Kidney (tissue), 14 donors: ENCODE results near the gene EPHB1. TPM values are rescaled to one million over a fixed set of nuclear protein-coding genes. Genes with fewer than 3 reads are reported as not detected.
"Not testable (repeated sequence)": the region's sequence is repeated elsewhere in the genome, so short reads cannot be mapped to it uniquely, and the experiment has no call there.

Experiments
- DNase-seq, 5 donors: peaks; one replicate each; pipeline ENCODE4 v3.0.0-alpha.2; 2013 to 2020
- FAIRE-seq: peaks from 2 replicates; lab custom pipeline; 2012; peaks lifted over from hg19 to GRCh38; lab: Jason Lieb, UNC
- H3K27ac ChIP-seq, 2 donors: one replicate each; pipeline ENCODE4 v1.7.0; 2013; ENCODE audit warnings: low read depth in 2 of 2, low read length in 2 of 2, inconsistent platforms in 1 of 2
- H3K27me3 ChIP-seq: one replicate; pipeline ENCODE4 v1.7.1; 2013; ENCODE audit warnings: low read length, inconsistent platforms; ENCODE audit not compliant: control insufficient read depth, insufficient read depth
- H3K36me3 ChIP-seq, 3 donors: one replicate each; pipeline versions ENCODE4 v1.7.0 to v1.7.1; 2013; ENCODE audit warnings: low read length in 3 of 3, control low read depth in 1 of 3, inconsistent platforms in 1 of 3; ENCODE audit not compliant: insufficient read depth in 3 of 3, control insufficient read depth in 2 of 3
- H3K4me1 ChIP-seq, 3 donors: one replicate each; pipeline versions ENCODE4 v1.7.0 to v1.7.1; 2013; ENCODE audit warnings: low read length in 3 of 3, inconsistent platforms in 1 of 3, low read depth in 1 of 3; ENCODE audit not compliant: control insufficient read depth in 2 of 3, insufficient read depth in 2 of 3
- H3K4me3 ChIP-seq, 3 donors: one replicate each; pipeline versions ENCODE4 v1.7.0 to v1.8.1; 2013; ENCODE audit warnings: low read length in 3 of 3, control low read depth in 1 of 3, inconsistent platforms in 1 of 3
- H3K9ac ChIP-seq, 3 donors: one replicate each; pipeline versions ENCODE4 v1.7.0 to v1.7.1; 2013; ENCODE audit warnings: low read length in 3 of 3, control low read depth in 1 of 3, inconsistent platforms in 1 of 3
- H3K9me3 ChIP-seq, 3 donors: one replicate each; pipeline versions ENCODE4 v1.7.0 to v1.7.1; 2013; ENCODE audit warnings: low read length in 3 of 3, control low read depth in 1 of 3, inconsistent platforms in 1 of 3; ENCODE audit not compliant: control insufficient read depth in 2 of 3, insufficient read depth in 1 of 3
- intact Hi-C: fragments of 100-400 bp; cut with DNase I; formaldehyde crosslinking; loops from one replicate; pipeline ENCODE4 v1.11.1; 2022
- polyA plus RNA-seq: library from polyadenylated mRNA; stranded (reverse); fragments of 350-450 nt; fragmentation: Illumina TruSeq; extraction: RNeasy Lipid Tissue Mini Kit (QIAGEN cat#74804); gene quantifications from one replicate; pipeline ENCODE4 v1.2.3, GENCODE V29; 2014; ENCODE audit warnings: low read depth, low replicate concordance; ENCODE audit not compliant: insufficient read depth
- total RNA-seq: library from RNA; stranded (reverse); fragmentation: NEBNext Ultra II Directional; extraction: Animal tissue kit (Norgen Biotek cat#: 25700); gene quantifications from one replicate; pipeline ENCODE4 v1.2.1, GENCODE V29; 2021
- TF ChIP-seq, protein P1 (sequence below): IDR thresholded peaks from 3 replicates; pipeline ENCODE4 v1.5.1; 2012; ENCODE audit warnings: mild to moderate bottlenecking, moderate library complexity, borderline replicate concordance; ENCODE audit not compliant: insufficient read depth; ENCODE audit errors: extremely low read depth
- donor health status: control.
- donor health status: control.
- donor health status: control.
- donor health status: control.
- donor health status: control.
- donor health status: DM: yes; HTN: yes; CAD: no.
- donor health status: Normal renal cell carcinoma (clear cell type).

Gene EPHB1
- total and polyA plus RNA-seq, 2 donors from 2014 or later: 0.39 to 3.2 TPM

DNA sequence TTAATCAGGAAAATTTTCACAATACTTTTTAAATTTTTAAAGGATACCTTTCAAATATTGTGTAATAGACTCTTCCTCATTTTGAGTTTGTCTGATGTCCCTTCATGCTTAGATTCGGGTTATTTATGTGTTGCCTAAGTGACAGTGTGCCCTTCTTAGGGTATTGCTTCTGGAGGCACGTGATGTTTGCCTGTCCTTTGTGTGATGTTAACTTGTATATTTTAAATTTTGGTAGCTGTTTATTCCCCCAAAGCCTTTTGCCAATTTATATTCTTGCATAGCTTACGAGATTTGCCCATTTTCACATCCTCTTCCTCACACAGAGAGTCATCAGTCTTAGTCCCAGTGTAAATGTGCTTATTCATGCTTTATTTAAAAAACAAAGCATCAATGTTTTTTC lies 433.1 kb downstream of the EPHB1 start:
- DNase-seq: no peak

GRCh38 chr3:135229018-135229495 lies 434.0 kb downstream of the EPHB1 start:
- FAIRE-seq: no peak
- Histone ChIP-seq H3K27me3 (no peaks in the 10 kb centered on the region), H3K4me1 (peaks cover 0 to 3% (median 0%) of the 10 kb centered on the region in 3 donors), H3K27ac (no peak overlapping the region), H3K9me3 (no peaks in the 10 kb centered on the region), H3K36me3 (no peaks in the 10 kb centered on the region), H3K4me3 (no peak overlapping the region), H3K9ac (no peak overlapping the region)
- TF ChIP-seq, protein P1, sequence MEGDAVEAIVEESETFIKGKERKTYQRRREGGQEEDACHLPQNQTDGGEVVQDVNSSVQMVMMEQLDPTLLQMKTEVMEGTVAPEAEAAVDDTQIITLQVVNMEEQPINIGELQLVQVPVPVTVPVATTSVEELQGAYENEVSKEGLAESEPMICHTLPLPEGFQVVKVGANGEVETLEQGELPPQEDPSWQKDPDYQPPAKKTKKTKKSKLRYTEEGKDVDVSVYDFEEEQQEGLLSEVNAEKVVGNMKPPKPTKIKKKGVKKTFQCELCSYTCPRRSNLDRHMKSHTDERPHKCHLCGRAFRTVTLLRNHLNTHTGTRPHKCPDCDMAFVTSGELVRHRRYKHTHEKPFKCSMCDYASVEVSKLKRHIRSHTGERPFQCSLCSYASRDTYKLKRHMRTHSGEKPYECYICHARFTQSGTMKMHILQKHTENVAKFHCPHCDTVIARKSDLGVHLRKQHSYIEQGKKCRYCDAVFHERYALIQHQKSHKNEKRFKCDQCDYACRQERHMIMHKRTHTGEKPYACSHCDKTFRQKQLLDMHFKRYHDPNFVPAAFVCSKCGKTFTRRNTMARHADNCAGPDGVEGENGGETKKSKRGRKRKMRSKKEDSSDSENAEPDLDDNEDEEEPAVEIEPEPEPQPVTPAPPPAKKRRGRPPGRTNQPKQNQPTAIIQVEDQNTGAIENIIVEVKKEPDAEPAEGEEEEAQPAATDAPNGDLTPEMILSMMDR: no peak
- DNase-seq: peak in 1 of 5 donors; percentile 41
- intact Hi-C loops: no loop called here

More for the DNA sequence above, 433.1 kb downstream of the EPHB1 start:
- Histone ChIP-seq H3K36me3 (no peaks in the 10 kb centered on the region), H3K4me3 (no peak overlapping the region), H3K9ac (no peak overlapping the region), H3K9me3 (no peaks in the 10 kb centered on the region), H3K4me1 (peaks cover 0 to 3% (median 0%) of the 10 kb centered on the region in 3 donors), H3K27ac (no peak overlapping the region), H3K27me3 (no peaks in the 10 kb centered on the region)
- intact Hi-C loops: no loop called here
- TF ChIP-seq, protein P1: no peak
- no peak for FAIRE-seq

DNA sequence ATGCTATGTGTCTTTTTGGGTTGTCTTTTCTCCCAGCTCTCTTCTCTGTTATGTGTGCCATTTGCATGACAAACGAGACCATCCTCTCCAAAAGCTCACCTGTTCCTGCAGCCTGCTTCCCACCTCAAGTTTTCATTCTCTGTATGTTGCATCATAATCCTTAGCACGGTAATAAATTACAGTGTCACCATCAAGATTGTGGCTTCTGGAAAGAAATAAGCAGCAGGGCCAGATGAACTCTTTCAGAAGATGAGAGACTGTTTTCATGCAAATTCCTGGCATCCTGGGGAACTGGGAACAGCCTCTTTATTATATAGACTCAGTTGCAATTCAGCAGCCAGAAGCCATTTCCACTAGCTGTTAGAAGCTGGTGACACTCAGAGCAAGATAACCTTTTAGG lies 436.7 kb downstream of the EPHB1 start:
- no peaks in the 10 kb centered on the region for H3K36me3 ChIP-seq
- no peak overlapping the region for H3K27ac ChIP-seq
- no peaks in the 10 kb centered on the region for H3K9me3 ChIP-seq
- intact Hi-C loops: no loop called here
- peaks cover 0 to 3% (median 0%) of the 10 kb centered on the region in 3 donors for H3K4me1 ChIP-seq
- TF ChIP-seq, protein P1: no peak
- FAIRE-seq (no peak), DNase-seq (peak in 1 of 5 donors; percentile 47)
- H3K9ac ChIP-seq: no peak overlapping the region
- H3K4me3 ChIP-seq: no peak overlapping the region
- H3K27me3 ChIP-seq: no peaks in the 10 kb centered on the region

GRCh38 chr3:135232226-135232625 lies 437.2 kb downstream of the EPHB1 start:
- DNase-seq: no peak
- TF ChIP-seq, protein P1: no peak
- peaks cover 0 to 3% (median 0%) of the 10 kb centered on the region in 3 donors for H3K4me1 ChIP-seq
- H3K27ac ChIP-seq: no peak overlapping the region
- no peaks in the 10 kb centered on the region for H3K36me3 ChIP-seq
- H3K9me3 ChIP-seq: no peaks in the 10 kb centered on the region
- no peaks in the 10 kb centered on the region for H3K27me3 ChIP-seq
- no peak for FAIRE-seq
- H3K4me3 ChIP-seq: no peak overlapping the region
- no peak overlapping the region for H3K9ac ChIP-seq
- intact Hi-C loops: no loop called here

DNA sequence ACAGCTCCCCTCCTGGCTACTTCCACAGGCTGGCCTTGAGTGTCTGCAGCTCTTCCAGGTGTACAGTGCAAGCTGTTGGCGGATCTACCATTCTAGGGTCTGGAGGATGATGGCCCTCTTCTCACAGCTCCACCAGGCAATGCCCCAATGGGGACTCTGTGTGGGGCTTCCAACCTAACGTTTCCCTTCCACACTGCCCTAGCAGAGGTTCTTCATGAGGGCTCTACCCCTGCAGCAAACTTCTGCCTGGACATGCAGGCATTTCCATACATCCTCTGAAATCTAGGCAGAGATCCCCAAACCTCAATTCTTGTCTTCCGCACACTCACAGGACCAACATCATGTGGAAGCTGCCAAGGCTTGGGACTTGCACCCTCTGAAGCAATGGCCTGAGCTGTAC lies 438.4 kb downstream of the EPHB1 start:
- intact Hi-C loops, FAIRE-seq, DNase-seq: not testable (repeated sequence)

More for the DNA sequence above, 438.4 kb downstream of the EPHB1 start:
- H3K9ac ChIP-seq, H3K27me3 ChIP-seq, H3K27ac ChIP-seq, H3K4me1 ChIP-seq, H3K36me3 ChIP-seq, H3K4me3 ChIP-seq, H3K9me3 ChIP-seq: not testable (repeated sequence)
